MM.1S (cell line): ENCODE measurements around the gene GRM1.

Source experiments
- EZH2 ChIP-seq: fragments of 300-600 bp; sonication (generic); optimal IDR thresholded peaks from 2 replicates; pipeline ENCODE3; 2017; ENCODE audit warnings: low read depth, mild to moderate bottlenecking, antibody characterized with exemption, low read length, mixed read lengths
- EZH2phosphoT487 ChIP-seq: fragments of 300-600 bp; sonication (generic); IDR thresholded peaks from 2 replicates; pipeline ENCODE4 v1.6.1; 2018; ENCODE audit warnings: antibody characterized with exemption, low read length
- TF ChIP-seq, protein P1 (sequence below): fragments of 300-600 bp; sonication (generic); IDR thresholded peaks from 2 replicates; pipeline ENCODE4 v1.5.1; 2016; ENCODE audit warnings: antibody characterized with exemption, low read length, mixed read lengths

DNA sequence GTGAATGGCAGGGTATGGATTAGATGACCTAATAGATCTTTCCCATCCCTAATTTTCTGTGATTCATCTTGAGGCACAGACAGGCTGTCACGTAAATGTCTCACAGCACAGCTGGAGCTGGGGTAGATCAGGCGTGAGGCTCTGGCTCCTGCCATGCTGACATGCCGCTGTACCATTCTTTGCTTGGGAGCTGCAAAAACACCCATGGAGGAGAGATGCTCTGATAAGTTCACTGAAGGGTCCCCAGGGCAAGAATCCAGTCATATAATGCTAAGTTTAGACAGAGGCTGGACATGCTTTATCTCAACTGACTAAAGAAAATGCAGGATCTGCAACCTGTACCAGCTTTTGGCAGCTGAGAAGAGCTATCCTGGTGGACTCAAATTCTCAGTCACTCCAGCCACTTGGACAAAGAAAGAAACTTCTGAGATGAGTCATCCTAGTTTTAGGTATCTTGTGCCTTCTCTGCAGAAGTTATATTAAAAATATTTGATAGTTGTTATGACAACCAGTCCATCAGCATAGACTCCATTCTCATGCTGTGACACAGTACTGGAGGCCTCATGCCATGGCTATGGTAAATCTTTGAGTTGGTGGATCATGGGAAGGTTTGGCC, 329.7 kb downstream of the GRM1 start:
- TF ChIP-seq, protein P1, sequence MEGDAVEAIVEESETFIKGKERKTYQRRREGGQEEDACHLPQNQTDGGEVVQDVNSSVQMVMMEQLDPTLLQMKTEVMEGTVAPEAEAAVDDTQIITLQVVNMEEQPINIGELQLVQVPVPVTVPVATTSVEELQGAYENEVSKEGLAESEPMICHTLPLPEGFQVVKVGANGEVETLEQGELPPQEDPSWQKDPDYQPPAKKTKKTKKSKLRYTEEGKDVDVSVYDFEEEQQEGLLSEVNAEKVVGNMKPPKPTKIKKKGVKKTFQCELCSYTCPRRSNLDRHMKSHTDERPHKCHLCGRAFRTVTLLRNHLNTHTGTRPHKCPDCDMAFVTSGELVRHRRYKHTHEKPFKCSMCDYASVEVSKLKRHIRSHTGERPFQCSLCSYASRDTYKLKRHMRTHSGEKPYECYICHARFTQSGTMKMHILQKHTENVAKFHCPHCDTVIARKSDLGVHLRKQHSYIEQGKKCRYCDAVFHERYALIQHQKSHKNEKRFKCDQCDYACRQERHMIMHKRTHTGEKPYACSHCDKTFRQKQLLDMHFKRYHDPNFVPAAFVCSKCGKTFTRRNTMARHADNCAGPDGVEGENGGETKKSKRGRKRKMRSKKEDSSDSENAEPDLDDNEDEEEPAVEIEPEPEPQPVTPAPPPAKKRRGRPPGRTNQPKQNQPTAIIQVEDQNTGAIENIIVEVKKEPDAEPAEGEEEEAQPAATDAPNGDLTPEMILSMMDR = no peak
- TF ChIP-seq EZH2 (no peak), EZH2phosphoT487 (no peak)
